Measurements from ENCODE around the gene TRIM69. TPM values are rescaled to one million over a fixed set of nuclear protein-coding genes. Genes with fewer than 3 reads are reported as not detected.
"Not testable (repeated sequence)": the region's sequence is repeated elsewhere in the genome, so short reads cannot be mapped to it uniquely, and the experiment has no call there.

The TRIM69 gene
- total RNA-seq, 2 experiments from 2014 or later = 60.9 to 62.5 TPM

GRCh38 chr15:44779761-44780160 lies 43.4 kb downstream of the TRIM69 start:
- ChIA-PET CTCF (no interaction called here), POLR2A (no interaction called here)

GRCh38 chr15:44780608-44781007 lies 44.3 kb downstream of the TRIM69 start:
- CTCF ChIA-PET = no interaction called here
- POLR2A ChIA-PET = no interaction called here

- ChIA-PET POLR2A (no interaction called here), CTCF (interaction anchor here (0.5 kb wide), 1 partner anchor 972 kb away, joined by 3 read pairs; no protein-coding TSS in a partner anchor)
Observed at GRCh38 chr15:44781128-44781810, 44.9 kb downstream of the TRIM69 start.

GRCh38 chr15:44782516-44782915 lies 46.2 kb downstream of the TRIM69 start:
- ChIA-PET POLR2A (no interaction called here), CTCF (no interaction called here)

- CTCF ChIA-PET, POLR2A ChIA-PET: not testable (repeated sequence)
Observed at GRCh38 chr15:44784918-44785274, 48.6 kb downstream of the TRIM69 start.

GRCh38 chr15:44788748-44789147 lies 52.4 kb downstream of the TRIM69 start:
- ChIA-PET CTCF (interaction anchor here (0.7 to 1.7 kb wide), 4 partner anchors 35 to 211 kb away, joined by 3 to 8 read pairs (median 4); no protein-coding TSS in a partner anchor), POLR2A (interaction anchor here (0.7 to 1.0 kb wide), 3 partner anchors 53 to 243 kb away, joined by 3 read pairs; no protein-coding TSS in a partner anchor)

GRCh38 chr15:44790215-44790614 lies 53.9 kb downstream of the TRIM69 start:
- POLR2A ChIA-PET = no interaction called here
- CTCF ChIA-PET = interaction anchor here (1.7 kb wide), 1 partner anchor 212 kb away, joined by 8 read pairs; no protein-coding TSS in a partner anchor

GRCh38 chr15:44790656-44791055 lies 54.3 kb downstream of the TRIM69 start:
- ChIA-PET CTCF (no interaction called here), POLR2A (no interaction called here)

GRCh38 chr15:44792715-44793114 lies 56.4 kb downstream of the TRIM69 start:
- ChIA-PET CTCF (no interaction called here), POLR2A (interaction anchor here (0.6 kb wide), 1 partner anchor 165 kb away, joined by 3 read pairs; no protein-coding TSS in a partner anchor)

GRCh38 chr15:44794072-44794471 lies 57.7 kb downstream of the TRIM69 start:
- CTCF ChIA-PET = no interaction called here
- POLR2A ChIA-PET = no interaction called here

- ChIA-PET POLR2A (no interaction called here), CTCF (no interaction called here)
Observed at GRCh38 chr15:44796508-44796907, 60.2 kb downstream of the TRIM69 start.

GRCh38 chr15:44798826-44799225 lies 62.5 kb downstream of the TRIM69 start:
- CTCF ChIA-PET = interaction anchor here (0.8 kb wide), 1 partner anchor 220 kb away, joined by 3 read pairs; no protein-coding TSS in a partner anchor
- POLR2A ChIA-PET = no interaction called here

GRCh38 chr15:44801364-44801763 lies 65.0 kb downstream of the TRIM69 start:
- CTCF ChIA-PET = interaction anchor here (1.3 kb wide), 1 partner anchor 11 kb away, joined by 3 read pairs; no protein-coding TSS in a partner anchor
- POLR2A ChIA-PET = no interaction called here

GRCh38 chr15:44801797-44802196 lies 65.5 kb downstream of the TRIM69 start:
- ChIA-PET CTCF (interaction anchor here (1.3 kb wide), 1 partner anchor 10 kb away, joined by 3 read pairs; no protein-coding TSS in a partner anchor), POLR2A (no interaction called here)

GRCh38 chr15:44802336-44802735 lies 66.0 kb downstream of the TRIM69 start:
- POLR2A ChIA-PET = no interaction called here
- CTCF ChIA-PET = interaction anchor here (1.3 kb wide), 1 partner anchor 10 kb away, joined by 3 read pairs; no protein-coding TSS in a partner anchor

GRCh38 chr15:44804298-44805046 lies 68.1 kb downstream of the TRIM69 start:
- POLR2A ChIA-PET = no interaction called here
- CTCF ChIA-PET = interaction anchor here (0.6 kb wide), 1 partner anchor 94 kb away, joined by 3 read pairs; the partner anchor contains the start of gene PATL2

GRCh38 chr15:44808557-44808956 lies 72.2 kb downstream of the TRIM69 start:
- POLR2A ChIA-PET = no interaction called here
- CTCF ChIA-PET = no interaction called here

- CTCF ChIA-PET = no interaction called here
- POLR2A ChIA-PET = no interaction called here
Observed at GRCh38 chr15:44810237-44810636, 73.9 kb downstream of the TRIM69 start.

GRCh38 chr15:44811337-44811736 lies 75.0 kb downstream of the TRIM69 start:
- ChIA-PET CTCF (interaction anchor here (1.2 kb wide), 1 partner anchor 10 kb away, joined by 3 read pairs; no protein-coding TSS in a partner anchor), POLR2A (no interaction called here)

- ChIA-PET POLR2A (no interaction called here), CTCF (interaction anchor here (1.2 kb wide), 1 partner anchor 10 kb away, joined by 3 read pairs; no protein-coding TSS in a partner anchor)
Observed at GRCh38 chr15:44812029-44812517, 75.7 kb downstream of the TRIM69 start.

GRCh38 chr15:44813231-44813630 lies 76.9 kb downstream of the TRIM69 start:
- ChIA-PET POLR2A (no interaction called here), CTCF (no interaction called here)
